HepG2 (cell line): Measurements from ENCODE around the gene NR1I2. TPM values are rescaled to one million over a fixed set of nuclear protein-coding genes. Genes with fewer than 3 reads are reported as not detected.

Experiments used
- CC2D1A ChIP-seq: sonication (generic); formaldehyde crosslinking; IDR thresholded peaks from 2 replicates; pipeline ENCODE4 v1.8.1; 2023; ENCODE audit warnings: mild to moderate bottlenecking, missing genetic modification reagents
- CHCHD3 ChIP-seq: sonication (generic); formaldehyde crosslinking; IDR thresholded peaks from 2 replicates; pipeline ENCODE4 v1.8.0; 2022; ENCODE audit warnings: mild to moderate bottlenecking, missing genetic modification reagents, moderate library complexity
- ELF3 ChIP-seq: IDR thresholded peaks from 2 replicates; pipeline ENCODE4 v1.6.1; 2016; ENCODE audit warnings: missing genetic modification reagents, missing compliant biosample characterization
- ESRRA ChIP-seq: sonication (generic); formaldehyde crosslinking; IDR thresholded peaks from 2 replicates; pipeline ENCODE4 v1.5.1; 2020; ENCODE audit warnings: mild to moderate bottlenecking, low read depth, missing genetic modification reagents
- GLI4 ChIP-seq: sonication (generic); formaldehyde crosslinking; IDR thresholded peaks from 2 replicates; pipeline ENCODE4 v1.5.1; 2020; ENCODE audit warnings: missing genetic modification reagents, mild to moderate bottlenecking, moderate library complexity, borderline replicate concordance
- HDAC1 ChIP-seq: sonication (generic); formaldehyde crosslinking; IDR thresholded peaks from 2 replicates; pipeline ENCODE4 v1.5.1; 2020; ENCODE audit warnings: mild to moderate bottlenecking, missing genetic modification reagents
- HOXA3 ChIP-seq: sonication (generic); formaldehyde crosslinking; IDR thresholded peaks from 2 replicates; pipeline ENCODE4 v1.5.0; 2020; ENCODE audit warnings: missing genetic modification reagents
- MATR3 ChIP-seq: sonication (generic); formaldehyde crosslinking; IDR thresholded peaks from 2 replicates; pipeline ENCODE4 v1.4.0; 2020; ENCODE audit warnings: missing genetic modification reagents
- MXI1 ChIP-seq: IDR thresholded peaks from 3 replicates; pipeline ENCODE4 v1.6.1; 2012; ENCODE audit warnings: low read depth, low read length, inconsistent platforms, borderline replicate concordance
- SNRNP70 ChIP-seq: fragments of 200-400 bp; formaldehyde crosslinking; IDR thresholded peaks from 2 replicates; pipeline ENCODE4 v1.6.1; 2017; ENCODE audit warnings: mild to moderate bottlenecking, low read depth, low read length, moderate library complexity
- SRSF1 ChIP-seq: fragments of 200-400 bp; formaldehyde crosslinking; optimal IDR thresholded peaks from 2 replicates; pipeline ENCODE3; 2017; ENCODE audit warnings: mild to moderate bottlenecking, low read depth, low read length, moderate library complexity
- TBX2 ChIP-seq: sonication (generic); formaldehyde crosslinking; IDR thresholded peaks from 2 replicates; pipeline ENCODE4 v1.5.0; 2020; ENCODE audit warnings: missing genetic modification reagents, mild to moderate bottlenecking, borderline replicate concordance
- TBX3 ChIP-seq: fragments of 450-650 bp; IDR thresholded peaks from 2 replicates; pipeline ENCODE4 v1.6.1; 2017; ENCODE audit warnings: antibody characterized with exemption, mild to moderate bottlenecking, inconsistent platforms, borderline replicate concordance
- ZBTB42 ChIP-seq: sonication (generic); formaldehyde crosslinking; IDR thresholded peaks from 2 replicates; pipeline ENCODE4 v1.5.0; 2020; ENCODE audit warnings: mild to moderate bottlenecking, missing genetic modification reagents
- ZFP62 ChIP-seq: sonication (generic); formaldehyde crosslinking; IDR thresholded peaks from 2 replicates; pipeline ENCODE4 v1.4.0; 2020; ENCODE audit warnings: missing genetic modification reagents
- ZFP82 ChIP-seq: sonication (generic); formaldehyde crosslinking; IDR thresholded peaks from 2 replicates; pipeline ENCODE4 v1.5.1; 2020; ENCODE audit warnings: mild to moderate bottlenecking, missing genetic modification reagents, borderline replicate concordance
- ZFYVE20 ChIP-seq: sonication (generic); formaldehyde crosslinking; IDR thresholded peaks from 2 replicates; pipeline ENCODE4 v1.8.0; 2023; ENCODE audit warnings: low read depth, mild to moderate bottlenecking, moderate library complexity, missing genetic modification reagents, borderline replicate concordance
- ZMYM3 ChIP-seq: sonication (generic); formaldehyde crosslinking; IDR thresholded peaks from 2 replicates; pipeline ENCODE4 v1.5.1; 2020; ENCODE audit warnings: mild to moderate bottlenecking, missing genetic modification reagents
- ZNF224 ChIP-seq: sonication (generic); formaldehyde crosslinking; IDR thresholded peaks from 2 replicates; pipeline ENCODE4 v1.5.0; 2020; ENCODE audit warnings: mild to moderate bottlenecking, missing genetic modification reagents
- ZNF251 ChIP-seq: sonication (generic); formaldehyde crosslinking; IDR thresholded peaks from 2 replicates; pipeline ENCODE4 v1.9.0; 2021; ENCODE audit warnings: mild to moderate bottlenecking, missing genetic modification reagents
- ZNF331 ChIP-seq: sonication (generic); formaldehyde crosslinking; IDR thresholded peaks from 2 replicates; pipeline ENCODE4 v1.4.0; 2020; ENCODE audit warnings: missing genetic modification reagents
- ZSCAN21 ChIP-seq: sonication (generic); formaldehyde crosslinking; IDR thresholded peaks from 2 replicates; pipeline ENCODE4 v1.8.0; 2022; ENCODE audit warnings: mild to moderate bottlenecking, missing genetic modification reagents, moderate library complexity, borderline replicate concordance
- polyA plus RNA-seq, 8 experiments: library from polyadenylated mRNA; depleted of rRNA in 3 of 8; stranded (reverse) in 7 of 8; unstranded in 1 of 8; fragments of >200 nt; fragmentation: Illumina TruSeq in 4 of 8; extraction: Trizol in 4 of 8; gene quantifications; 2 replicates each; pipeline versions ENCODE4 v1.2.1 to v1.2.3, GENCODE V29; 2011 to 2016; ENCODE audit warnings: low read depth in 4 of 8, missing spikeins in 1 of 8, mixed read lengths in 1 of 8; ENCODE audit not compliant: insufficient read depth in 1 of 8
- total RNA-seq, 5 experiments: library from RNA; depleted of rRNA; stranded (reverse); fragments of >200 nt; fragmentation: Illumina TruSeq; extraction: Trizol; gene quantifications; 2 replicates each; pipeline ENCODE4 v1.2.3, GENCODE V29; 2016; ENCODE audit warnings: low read depth in 1 of 5
- TF ChIP-seq, protein P1 (sequence below): sonication (generic); formaldehyde crosslinking; IDR thresholded peaks from 2 replicates; pipeline ENCODE4 v1.8.1; 2023; ENCODE audit warnings: missing genetic modification reagents, inconsistent platforms, borderline replicate concordance
- TF ChIP-seq, protein P2 (sequence below): IDR thresholded peaks from 2 replicates; pipeline ENCODE4 v1.6.1; 2016; ENCODE audit warnings: missing biosample characterization, missing genetic modification reagents, low read depth
- TF ChIP-seq, protein P3 (sequence below): IDR thresholded peaks from 2 replicates; pipeline ENCODE4 v1.6.1; 2016; ENCODE audit warnings: missing genetic modification reagents, missing compliant biosample characterization
- TF ChIP-seq, protein P4 (sequence below), 2 experiments: sonication (generic) in 1 of 2; formaldehyde crosslinking in 1 of 2; IDR thresholded peaks; 2 replicates each; pipeline versions ENCODE4 v1.4.0 to v1.6.1; 2018 to 2020; ENCODE audit warnings: missing genetic modification reagents in 2 of 2, borderline replicate concordance in 1 of 2, low read depth in 1 of 2, mild to moderate bottlenecking in 1 of 2, missing biosample characterization in 1 of 2

The NR1I2 gene
- total and polyA plus RNA-seq, 2 of the 13 experiments (the other 11 are each of a cell fraction or from before 2014, with no cell fraction given): 8.8 to 13.4 TPM

DNA sequence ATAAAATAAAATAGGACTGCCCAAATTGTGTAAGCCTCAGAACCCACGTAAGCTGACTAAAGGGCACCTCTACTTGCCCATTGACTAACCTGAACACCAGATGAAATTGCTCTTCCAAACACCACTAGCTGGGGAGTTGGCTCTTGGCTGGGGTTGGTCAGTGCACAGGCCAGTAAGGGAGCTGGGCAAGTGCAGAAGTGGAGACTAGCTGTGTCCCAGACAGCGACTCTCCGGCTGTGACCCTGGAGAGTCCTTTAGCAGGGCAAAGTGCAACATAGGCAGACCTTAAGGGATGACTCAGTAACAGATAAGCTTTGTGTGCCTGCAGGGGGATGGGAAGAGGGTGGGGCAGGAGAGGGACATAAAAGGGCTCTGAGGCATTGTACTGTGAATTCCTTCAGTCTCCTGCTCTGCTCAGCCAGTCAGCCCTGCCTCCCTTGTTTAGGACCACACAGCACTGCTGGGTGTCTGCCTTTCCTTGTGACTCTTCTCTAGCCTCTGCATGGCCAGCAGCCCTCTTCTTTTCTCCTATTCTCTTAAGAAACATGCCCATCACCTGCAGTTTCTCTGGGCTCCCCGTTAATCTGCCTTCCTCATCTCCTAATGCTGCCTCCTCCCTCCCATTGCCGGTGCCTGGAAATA is 13.2 kb downstream of the NR1I2 start (continued):
- no peak for TF ChIP-seq ZFYVE20 (CRISPR knock-in tag)
- no peak for TF ChIP-seq ZNF224 (CRISPR knock-in tag)
- no peak for TF ChIP-seq MATR3 (CRISPR knock-in tag)
- no peak; the same call in 1 of the 2 replicates for TF ChIP-seq TBX3
- TF ChIP-seq ZFP82 (CRISPR knock-in tag): no peak
- peak; percentile 34; the same call in 1 of the 2 replicates for TF ChIP-seq ZSCAN21 (CRISPR knock-in tag)
- no peak for TF ChIP-seq SNRNP70
- no peak for TF ChIP-seq GLI4 (CRISPR knock-in tag)
- peak; percentile 97 for TF ChIP-seq ESRRA (CRISPR knock-in tag)
- TF ChIP-seq CHCHD3 (CRISPR knock-in tag): no peak
- TF ChIP-seq TBX2 (CRISPR knock-in tag): no peak
- TF ChIP-seq ZBTB42: no peak
- peak; percentile 70; the same call in 1 of the 2 replicates for TF ChIP-seq ZNF331 (CRISPR knock-in tag)
- no peak for TF ChIP-seq SRSF1
- peak; percentile 66; the same call in 1 of the 2 replicates for TF ChIP-seq ELF3 (CRISPR knock-in tag)
- peak; percentile 57 for TF ChIP-seq HDAC1
- no peak for TF ChIP-seq ZNF251 (CRISPR knock-in tag)
- TF ChIP-seq, protein P1, sequence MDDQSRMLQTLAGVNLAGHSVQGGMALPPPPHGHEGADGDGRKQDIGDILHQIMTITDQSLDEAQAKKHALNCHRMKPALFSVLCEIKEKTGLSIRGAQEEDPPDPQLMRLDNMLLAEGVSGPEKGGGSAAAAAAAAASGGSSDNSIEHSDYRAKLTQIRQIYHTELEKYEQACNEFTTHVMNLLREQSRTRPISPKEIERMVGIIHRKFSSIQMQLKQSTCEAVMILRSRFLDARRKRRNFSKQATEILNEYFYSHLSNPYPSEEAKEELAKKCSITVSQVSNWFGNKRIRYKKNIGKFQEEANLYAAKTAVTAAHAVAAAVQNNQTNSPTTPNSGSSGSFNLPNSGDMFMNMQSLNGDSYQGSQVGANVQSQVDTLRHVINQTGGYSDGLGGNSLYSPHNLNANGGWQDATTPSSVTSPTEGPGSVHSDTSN (CRISPR knock-in tag): no peak
- peak; percentile 85 for TF ChIP-seq HOXA3 (CRISPR knock-in tag)
- TF ChIP-seq, protein P2, sequence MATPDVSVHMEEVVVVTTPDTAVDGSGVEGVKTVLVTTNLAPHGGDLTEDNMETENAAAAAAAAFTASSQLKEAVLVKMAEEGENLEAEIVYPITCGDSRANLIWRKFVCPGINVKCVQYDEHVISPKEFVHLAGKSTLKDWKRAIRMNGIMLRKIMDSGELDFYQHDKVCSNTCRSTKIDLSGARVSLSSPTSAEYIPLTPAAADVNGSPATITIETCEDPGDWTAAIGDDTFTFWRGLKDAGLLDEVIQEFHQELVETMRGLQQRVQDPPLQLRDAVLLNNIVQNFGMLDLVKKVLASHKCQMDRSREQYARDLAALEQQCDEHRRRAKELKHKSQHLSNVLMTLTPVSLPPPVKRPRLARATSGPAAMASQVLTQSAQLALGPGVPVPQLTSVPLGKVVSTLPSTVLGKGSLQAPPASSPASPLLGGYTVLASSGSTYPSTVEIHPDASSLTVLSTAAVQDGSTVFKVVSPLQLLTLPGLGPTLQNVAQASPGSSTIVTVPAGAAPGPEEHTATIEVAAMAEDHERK (CRISPR knock-in tag): no peak
- peak; percentile 62; the same call in 1 of the 2 replicates for TF ChIP-seq ZMYM3
- TF ChIP-seq ZFP62 (CRISPR knock-in tag): no peak
- TF ChIP-seq, protein P3, sequence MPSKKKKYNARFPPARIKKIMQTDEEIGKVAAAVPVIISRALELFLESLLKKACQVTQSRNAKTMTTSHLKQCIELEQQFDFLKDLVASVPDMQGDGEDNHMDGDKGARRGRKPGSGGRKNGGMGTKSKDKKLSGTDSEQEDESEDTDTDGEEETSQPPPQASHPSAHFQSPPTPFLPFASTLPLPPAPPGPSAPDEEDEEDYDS: peak; percentile 60
- TF ChIP-seq, protein P4, sequence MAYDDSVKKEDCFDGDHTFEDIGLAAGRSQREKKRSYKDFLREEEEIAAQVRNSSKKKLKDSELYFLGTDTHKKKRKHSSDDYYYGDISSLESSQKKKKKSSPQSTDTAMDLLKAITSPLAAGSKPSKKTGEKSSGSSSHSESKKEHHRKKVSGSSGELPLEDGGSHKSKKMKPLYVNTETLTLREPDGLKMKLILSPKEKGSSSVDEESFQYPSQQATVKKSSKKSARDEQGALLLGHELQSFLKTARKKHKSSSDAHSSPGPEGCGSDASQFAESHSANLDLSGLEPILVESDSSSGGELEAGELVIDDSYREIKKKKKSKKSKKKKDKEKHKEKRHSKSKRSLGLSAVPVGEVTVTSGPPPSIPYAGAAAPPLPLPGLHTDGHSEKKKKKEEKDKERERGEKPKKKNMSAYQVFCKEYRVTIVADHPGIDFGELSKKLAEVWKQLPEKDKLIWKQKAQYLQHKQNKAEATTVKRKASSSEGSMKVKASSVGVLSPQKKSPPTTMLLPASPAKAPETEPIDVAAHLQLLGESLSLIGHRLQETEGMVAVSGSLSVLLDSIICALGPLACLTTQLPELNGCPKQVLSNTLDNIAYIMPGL (CRISPR knock-in tag; IDR thresholded peaks at IDR 0.05; ENCODE audit: borderline replicate concordance in 1 of 2, low read depth in 1 of 2): 0 out of 4 replicates have a peak, but pooled peaks of 1 of the 2 experiments have one; percentile 13
- TF ChIP-seq MXI1: peak; percentile 19; the same call in 1 of the 3 replicates
- no peak for TF ChIP-seq CC2D1A
